Right kidney (tissue), 1 donor: ENCODE data around the gene GPATCH1.
"Not testable (repeated sequence)": the region's sequence is repeated elsewhere in the genome, so short reads cannot be mapped to it uniquely, and the experiment has no call there.

Experiments
- DNase-seq: peaks from one replicate; pipeline ENCODE4 v3.0.0-alpha.2; 2016

GPATCH1 gene

DNA sequence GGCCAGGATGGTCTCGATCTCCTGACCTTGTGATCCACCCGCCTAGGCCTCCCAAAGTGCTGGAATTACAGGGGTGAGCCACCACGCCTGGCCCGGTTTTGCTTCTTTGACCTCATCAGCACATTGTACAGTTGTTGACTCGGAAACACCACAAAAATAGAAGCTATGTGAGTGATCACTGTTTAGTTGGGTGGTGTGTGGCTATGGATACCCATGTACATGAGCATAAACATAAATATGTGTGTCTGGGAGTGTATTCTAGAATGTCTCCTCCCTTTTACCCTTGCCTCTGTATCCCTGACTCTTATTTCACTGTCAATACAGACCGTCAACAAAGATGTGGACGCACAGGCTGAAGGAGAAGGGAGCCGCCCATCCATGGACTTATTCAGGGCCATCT lies 36.5 kb downstream of the GPATCH1 start:
- no peak for DNase-seq

DNA sequence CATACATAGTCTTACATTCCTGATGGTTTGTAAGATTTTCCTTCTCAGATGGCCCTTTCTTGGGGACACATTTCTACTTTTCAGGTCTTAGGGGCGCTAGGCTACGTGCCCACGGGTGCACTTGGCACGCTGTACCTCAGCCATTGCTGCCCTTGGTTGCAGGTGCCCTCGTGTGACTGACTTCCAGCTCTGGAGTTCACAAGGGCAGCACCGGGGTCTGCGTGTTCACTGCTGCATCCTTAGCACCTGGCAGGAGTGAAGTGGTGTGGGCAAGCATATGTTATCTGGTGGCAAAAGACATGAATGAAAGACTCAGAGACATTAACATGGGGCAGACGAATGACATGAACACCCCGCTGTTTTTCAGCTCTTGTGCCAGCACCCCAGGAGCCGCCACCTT lies 37.7 kb downstream of the GPATCH1 start:
- no peak for DNase-seq

DNA sequence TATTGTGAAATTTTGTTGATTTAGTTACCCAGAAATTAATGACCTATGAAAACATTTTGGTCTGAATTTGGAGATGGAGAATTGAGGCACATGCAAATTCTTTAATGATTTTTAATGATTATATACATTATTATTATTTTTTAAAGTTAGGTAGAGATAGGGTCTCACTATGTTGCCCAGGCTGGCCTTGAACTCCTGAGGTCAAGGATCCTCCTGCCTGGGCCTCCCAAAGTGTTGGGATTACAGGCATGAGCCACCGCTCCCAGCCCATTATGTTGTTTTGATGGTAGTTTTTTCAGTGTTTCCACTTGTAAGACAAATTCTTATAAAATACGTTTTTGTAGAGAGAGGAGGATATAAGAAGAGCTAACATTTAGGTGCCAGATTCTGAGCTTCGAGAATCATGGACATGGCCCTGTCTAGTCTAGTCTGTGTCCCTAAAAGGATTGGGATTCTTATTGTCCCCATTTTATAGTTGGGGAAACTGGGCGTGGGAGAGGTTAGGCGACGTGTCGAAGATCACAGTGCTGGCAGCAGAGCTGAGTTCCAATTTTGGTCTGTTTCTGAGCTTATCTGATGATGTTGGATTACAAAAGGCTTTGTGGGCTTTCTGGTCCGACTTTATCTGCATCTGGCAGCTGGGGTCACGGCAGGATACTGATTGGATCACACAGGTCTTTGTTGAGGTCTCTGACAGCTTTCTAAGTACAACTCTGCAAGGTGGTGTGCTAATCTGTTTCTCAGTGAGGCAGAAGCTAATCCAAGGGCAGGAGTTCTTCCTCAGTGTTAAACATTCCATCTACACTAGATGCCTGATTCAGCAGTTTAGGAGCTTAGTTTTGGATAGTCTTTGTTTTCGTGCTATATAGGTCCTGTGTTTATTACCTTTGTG lies 43.5 kb downstream of the GPATCH1 start:
- DNase-seq = no peak

DNA sequence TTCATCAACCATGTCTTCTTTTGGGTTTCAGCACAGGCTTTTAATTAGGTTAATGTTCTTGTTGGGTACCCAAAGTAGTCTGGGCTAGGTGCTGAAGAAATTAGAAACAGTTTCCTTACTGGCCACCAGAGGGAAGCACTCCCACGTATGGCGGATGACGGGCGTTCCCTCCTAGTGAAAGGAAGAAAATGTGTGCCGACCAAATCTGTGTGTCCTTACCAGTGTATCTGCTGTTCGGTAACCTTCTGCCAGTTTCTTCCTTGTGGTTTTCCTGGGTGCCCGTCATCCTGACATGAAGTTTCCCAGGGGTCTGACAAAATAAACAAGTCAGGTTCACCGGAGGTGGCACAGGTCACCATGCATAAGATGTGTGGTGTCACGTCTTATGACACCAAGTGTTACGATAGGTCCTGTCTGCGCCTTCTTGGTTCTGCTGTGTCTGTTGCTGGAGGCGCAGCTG lies 45.0 kb downstream of the GPATCH1 start:
- peak; percentile 26 for DNase-seq

DNA sequence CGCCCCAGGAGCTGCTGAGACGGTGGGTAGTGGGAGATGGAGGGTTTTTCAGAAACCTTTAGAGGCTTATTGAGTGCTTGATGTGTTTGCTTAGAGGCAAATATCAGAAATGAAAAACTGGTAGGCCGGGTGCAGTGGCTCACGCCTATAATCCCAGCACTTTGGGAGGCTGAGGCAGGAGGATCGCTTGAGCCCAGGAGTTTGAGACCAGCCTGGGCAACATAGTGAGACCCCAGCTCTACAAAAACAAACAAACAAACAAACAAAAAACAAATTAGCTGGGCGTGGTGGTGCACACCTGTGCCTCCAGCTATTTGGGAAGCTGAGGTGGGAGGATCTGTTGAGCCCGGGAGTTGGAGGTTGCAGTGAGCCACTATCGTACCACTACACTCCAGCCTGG lies 45.7 kb downstream of the GPATCH1 start:
- not testable (repeated sequence) for DNase-seq

DNA sequence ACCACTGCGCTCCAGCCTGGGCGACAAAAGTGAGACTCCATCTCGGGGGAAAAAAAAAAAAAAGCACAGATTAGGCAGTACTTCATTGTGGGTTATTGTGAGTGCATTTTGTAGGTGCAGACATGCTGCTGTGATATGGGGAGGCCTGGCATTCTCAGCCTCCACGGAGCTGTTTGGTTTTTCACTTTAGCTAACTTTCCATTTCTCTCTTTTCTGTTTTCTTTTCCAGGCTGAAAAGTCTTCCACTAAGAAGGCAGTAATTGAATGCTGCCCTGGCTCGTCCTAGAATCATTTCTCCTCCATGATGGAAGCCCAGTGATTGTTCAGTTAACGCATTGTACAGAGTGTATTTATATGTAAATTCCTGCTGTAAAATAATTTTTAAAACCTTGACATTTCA lies 48.9 kb downstream of the GPATCH1 start:
- no peak for DNase-seq

DNA sequence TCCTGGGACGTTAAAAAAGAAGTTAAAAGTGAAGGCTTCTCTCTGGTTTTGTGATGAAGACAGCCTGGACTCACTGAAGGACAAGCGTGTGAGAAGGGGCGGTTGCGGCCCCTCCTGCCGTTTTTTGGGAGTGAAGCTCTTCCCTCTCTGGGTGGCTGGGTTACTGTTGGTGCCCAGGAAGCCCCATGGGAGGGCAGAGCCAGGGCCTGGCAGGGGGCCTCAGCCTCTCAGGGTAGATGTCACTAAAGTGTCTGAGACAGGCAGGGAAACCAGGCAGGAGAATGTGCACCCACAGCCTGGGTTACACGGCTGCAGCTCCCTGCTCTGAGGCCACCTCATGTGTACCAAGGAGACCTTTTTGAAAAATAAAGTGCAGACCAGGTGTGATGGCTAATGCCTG lies 49.5 kb downstream of the GPATCH1 start:
- DNase-seq = no peak

DNA sequence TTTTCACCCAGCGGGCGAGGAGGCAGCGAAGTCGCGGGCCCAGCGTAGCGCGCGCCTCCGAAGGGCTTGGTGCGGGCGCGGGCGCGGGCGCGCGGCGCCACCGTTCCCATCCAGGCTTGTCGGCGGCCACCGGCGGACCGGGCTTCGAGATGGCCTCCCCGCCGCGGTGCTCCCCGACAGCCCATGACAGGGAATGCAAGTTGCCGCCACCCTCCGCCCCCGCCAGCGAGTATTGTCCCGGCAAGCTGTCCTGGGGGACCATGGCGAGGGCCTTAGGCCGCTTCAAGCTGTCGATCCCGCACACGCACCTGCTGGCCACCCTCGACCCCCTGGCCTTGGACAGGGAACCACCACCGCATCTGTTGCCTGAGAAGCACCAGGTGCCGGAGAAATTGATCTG lies 51.0 kb downstream of the GPATCH1 start, which contains the start of gene WDR88:
WDR88 (plus strand) TSS at position 94 of the 400 bp plus-strand sequence; CDS start at position 150, 56 bp downstream.
- DNase-seq = no peak

DNA sequence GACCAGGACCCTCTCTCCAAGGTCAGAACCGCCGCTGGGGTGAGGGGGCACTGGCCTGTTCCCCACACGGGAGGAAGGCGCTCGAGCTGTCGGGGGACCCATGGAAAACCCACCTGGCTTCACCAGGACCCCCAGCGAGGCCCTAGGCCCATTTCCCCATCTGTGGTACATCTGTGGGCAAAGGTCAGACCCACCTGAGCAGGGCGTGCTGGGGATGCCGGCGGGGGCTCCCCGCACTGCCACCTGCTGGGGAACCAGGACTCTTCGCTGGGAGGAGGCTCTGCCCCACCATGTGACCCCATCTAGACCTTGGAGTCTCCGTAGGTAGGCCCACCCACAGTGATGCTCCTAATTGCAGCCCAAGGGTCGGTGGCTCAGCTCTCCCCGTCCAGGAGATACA lies 51.4 kb downstream of the GPATCH1 start:
- DNase-seq = no peak

DNA sequence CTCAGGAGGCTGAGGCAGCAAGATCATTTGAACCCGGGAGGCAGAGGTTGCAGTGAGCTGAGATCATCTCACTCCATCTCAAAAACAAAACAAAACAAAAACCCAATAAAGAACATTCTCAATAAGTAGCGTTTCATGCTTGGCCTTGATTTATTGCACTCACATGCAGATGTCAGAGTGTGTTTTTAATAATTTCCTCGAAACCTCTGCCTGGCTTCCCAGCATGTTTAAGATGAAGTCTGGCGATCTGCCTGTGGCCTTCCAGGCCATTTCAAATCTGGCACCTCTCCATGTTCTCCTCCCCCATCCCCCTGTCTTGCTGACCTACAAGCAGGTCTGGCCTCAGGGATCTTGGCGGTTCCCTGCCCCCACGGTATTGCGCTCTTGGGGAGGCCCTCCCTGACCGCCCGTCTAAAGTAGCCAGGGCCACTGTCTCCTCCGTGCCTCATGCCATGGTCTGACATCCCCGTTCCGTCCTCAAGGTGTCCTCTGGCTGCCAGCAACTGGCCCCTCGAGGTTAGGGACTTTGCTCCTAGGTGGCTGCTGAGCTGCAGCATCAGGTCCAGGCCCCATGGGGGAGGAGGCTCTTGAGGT lies 52.6 kb downstream of the GPATCH1 start:
- no peak for DNase-seq

DNA sequence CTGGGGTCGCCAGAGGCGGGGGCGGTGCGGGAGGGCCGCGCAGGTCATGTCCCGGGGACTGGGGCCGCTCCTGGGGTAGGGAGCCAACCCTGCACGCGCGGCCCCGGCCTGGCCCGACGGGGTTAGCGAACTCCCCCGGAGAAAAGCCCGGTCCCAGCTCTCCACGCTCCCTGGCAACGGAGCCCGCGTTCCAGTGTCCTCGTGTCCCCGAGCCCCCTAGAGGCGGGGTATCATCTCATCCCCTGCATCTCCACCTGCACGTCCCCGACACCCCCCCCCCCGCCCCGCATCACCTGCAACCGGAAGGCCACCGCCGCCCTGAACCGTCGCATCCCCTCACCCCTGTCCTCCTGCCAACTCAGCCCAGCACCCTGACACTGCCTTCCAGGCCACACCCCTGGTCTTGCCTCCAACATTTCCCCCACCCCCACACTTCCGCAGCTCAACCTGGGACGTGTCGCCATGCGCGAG lies 53.6 kb downstream of the GPATCH1 start:
- no peak for DNase-seq

DNA sequence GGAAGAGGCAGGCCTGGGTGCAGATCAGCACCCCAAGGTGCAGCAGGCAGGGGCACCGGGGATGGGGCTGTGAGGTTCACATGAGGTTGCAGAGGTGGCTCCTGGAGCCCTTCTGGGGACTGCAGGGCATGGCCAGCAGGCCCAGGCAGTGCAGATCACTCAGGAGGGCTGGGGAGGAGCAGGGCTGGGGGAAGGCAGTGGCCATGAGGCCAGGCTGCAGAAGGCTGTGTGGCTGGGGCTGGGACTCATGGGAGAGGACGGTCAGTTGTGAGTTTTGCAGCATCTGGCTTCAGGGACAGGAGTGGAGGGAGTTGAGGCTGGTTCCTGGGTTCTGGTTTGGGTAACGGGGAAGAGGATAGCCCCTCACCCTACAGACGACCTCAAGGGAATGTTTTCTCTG lies 58.2 kb downstream of the GPATCH1 start:
- DNase-seq = no peak

DNA sequence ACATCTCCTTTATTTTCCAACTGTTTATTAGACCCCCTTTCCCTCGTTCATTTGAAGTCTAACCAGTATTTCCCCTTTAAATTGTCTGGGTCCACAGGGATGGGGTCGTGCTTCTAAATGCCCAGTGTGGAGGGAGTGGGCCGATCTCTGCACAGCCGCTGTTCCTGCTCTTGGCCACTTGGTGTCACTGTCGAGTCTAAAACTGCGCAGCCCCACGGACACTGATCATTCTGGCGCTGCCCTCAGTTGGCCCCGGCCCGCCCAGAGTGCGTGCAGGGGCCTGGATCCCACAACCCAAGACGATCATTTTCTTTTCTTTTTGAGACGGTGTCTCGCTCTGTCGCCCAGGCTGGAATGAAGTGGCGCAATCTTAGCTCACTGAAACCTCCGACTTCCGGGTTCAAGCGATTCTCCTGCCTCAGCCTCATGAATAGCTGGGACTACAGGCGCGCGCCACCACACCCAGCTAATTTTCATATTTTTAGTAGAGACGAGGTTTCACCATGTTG lies 63.0 kb downstream of the GPATCH1 start:
- DNase-seq = peak; percentile 70

DNA sequence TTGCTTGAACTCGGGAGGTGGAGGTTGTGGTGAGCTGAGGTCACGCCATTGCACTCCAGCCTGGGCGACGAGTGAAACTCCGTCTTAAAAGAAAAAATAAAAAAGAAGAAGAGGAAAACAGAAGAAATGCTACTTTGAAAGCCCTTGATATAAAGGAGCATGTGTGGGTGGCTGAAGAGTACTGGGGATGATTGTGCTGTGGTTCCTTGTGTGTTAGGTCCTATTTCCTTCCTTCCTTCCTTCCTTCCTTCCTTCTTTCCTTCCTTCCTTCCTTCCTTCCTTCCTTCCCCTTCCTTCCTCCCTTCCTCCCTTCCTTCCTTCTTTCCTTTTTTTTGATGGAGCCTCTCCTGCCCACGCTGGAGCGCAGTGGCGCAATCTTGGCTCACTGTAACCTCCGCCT lies 65.2 kb downstream of the GPATCH1 start:
- no peak for DNase-seq

DNA sequence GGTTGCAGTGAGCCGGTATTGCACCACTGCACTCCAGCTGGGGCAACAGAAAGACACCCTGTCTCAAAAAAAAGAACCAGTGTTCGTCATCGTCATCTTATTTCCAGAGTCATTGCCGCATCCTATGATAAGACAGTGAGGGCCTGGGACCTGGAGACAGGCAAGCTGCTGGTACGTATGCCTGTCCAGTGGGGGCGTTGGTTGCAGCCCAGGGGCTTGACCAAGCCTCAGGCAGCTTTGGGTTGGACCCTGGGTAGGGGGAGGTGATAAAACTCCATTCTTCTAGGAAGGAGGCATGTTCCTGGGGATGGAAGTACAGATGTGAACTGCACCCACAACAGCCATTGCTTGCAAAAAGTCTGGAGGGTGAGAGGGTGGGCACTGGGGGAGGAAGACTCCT lies 66.6 kb downstream of the GPATCH1 start:
- no peak for DNase-seq

DNA sequence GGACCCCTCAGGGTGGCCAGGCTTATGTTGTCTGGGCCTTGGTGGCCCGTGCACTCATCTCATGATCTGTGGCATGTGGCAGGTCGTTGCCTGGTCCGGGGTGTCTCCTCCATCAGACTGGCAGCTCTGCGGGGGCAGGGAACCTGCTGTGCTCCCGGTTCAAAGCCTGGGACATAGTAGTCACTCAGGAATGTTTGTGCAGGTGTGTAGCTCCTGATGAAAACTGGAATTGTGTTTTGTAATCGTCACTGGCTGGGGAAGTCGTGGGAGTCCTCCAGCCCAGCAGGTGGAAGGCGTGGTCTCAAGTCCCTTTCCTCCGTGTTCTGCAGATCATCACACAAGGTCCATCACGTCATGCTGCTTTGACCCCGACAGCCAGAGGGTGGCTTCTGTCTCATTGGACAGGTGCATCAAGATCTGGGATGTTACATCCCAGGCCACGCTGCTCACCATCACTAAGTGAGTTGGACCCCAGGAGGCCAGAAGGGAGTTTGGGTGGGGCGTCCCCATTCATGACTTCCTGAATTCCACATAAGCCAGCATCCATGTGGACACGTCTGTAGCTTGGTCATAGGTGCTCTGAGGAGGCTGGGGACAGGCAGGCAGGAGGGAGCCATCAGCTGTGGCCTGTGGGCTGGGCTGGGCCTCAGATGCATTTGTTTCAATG lies 70.0 kb downstream of the GPATCH1 start:
- DNase-seq = no peak

DNA sequence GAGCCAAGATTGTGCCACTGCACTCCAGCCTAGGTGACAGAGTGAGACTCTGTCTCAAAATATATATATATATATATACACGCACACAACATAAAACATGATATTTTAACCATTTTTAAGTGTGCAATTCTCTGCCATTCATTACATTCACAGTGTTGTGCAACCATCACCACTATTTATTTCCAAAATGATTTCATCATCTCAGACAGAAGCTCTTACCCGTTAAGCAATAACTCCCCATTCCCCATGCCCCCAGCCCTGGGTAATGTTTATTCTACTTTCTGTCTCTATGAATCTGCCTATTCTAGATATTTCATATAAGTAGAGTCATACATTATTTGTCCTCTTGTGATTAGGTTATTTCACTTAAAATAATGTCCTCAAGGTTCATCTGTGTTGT lies 71.2 kb downstream of the GPATCH1 start:
- no peak for DNase-seq

DNA sequence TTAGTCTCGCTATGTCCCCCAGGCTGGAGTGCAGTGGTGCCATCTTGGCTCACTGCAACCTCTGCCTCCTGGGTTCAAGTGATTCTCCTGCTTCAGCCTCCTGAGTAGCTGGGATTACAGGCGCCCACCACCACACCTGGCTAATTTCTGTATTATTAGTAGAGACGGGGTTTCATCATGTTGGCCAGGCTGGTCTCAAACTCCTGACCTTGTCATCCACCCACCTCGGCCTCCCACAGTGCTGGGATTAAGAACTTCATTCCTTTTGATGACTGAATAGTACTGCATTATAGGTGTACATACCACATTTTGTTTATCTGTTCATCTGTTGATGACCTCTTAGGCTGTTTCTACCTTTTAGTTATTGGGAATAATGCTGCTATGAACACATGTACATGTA lies 71.6 kb downstream of the GPATCH1 start:
- not testable (repeated sequence) for DNase-seq

DNA sequence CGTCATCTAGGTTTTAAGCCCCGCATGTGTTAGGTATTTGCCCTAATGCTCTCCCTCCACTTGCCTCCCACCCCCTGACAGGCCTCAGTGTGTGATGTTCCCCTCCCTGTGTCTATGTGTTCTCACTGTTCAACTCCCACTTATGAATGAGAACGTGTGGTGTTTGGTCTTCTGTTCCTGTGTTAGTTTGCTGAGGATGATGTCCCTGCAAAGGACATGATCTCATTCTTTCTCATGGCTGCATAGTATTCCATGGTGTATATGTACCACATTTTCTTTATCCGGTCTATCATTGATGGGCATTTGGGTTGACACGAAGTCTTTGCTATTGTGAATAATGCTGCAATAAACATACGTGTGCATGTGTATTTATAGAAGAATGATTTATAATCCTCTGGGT lies 73.3 kb downstream of the GPATCH1 start:
- DNase-seq = not testable (repeated sequence)

DNA sequence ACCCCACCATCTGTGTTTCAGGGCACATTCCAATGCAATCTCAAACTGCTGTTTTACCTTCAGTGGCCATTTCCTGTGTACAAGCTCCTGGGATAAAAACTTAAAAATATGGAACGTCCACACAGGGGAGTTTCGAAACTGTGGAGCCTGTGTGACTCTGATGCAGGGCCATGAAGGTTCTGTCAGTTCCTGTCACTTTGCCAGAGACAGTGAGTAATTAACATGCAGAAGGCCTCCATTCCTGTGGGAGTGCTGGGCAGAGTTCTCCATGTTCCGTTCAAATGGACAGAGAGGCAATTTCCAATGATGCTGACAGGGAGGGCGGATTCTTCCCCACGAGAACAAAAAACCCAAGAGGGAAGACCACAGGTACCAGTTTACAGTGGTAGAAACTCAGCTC lies 75.4 kb downstream of the GPATCH1 start:
- no peak for DNase-seq

DNA sequence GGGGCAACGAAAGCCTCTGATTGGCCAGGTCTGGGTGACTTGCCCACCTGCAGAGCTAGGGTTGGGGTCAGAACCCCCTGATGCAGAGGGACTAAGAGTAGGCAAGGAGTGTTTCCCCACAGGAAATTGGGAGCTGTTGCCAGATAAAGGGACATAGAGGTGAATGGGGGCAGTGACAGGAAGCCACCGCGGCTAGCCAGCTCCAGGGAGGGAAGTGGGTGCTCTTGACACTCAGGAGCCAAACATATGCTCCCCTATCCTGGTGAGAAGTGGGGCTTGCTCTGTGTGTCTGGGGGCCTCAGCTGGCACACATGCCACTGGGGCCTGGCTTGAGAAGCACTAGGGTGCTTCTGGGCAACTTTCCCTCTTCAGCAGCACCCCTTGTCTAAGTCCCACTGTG lies 76.9 kb downstream of the GPATCH1 start:
- DNase-seq = no peak

DNA sequence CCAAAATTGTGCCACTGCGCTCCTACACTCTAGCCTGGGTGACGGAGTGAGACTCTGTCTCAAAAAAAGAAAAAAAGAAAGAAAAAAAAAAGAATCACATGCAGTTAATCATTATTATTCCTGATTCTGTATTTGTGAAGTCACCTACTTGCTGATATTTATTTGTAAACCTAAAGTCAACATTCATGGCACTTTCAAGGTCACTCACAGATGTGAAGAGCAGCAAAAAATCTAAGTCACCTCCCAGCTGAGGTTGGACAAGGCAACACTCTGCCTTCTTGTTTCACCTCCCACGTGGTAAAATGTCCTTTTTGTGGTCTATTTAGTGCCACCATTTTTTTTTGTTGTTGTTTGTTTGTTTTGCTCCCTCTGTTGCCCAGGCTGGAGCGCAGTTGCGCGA lies 77.4 kb downstream of the GPATCH1 start:
- DNase-seq = no peak

DNA sequence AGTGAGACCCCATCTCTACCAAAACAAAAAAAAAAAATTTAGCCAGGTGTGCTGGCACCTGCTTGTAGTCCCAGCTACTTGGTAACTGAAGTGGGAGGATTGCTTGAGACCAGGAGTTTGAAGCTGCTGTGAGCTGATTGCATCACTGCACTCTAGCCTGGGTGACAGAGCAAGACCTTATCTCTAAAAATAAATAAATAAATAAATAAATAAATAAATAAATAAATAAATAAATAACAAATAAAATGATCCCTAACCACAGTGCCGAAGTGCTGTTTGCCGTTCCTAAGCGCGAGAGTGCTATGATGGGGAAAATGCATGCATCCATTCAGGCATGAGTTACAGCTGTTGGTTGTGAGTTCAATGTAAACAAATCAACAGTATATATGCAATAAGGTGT lies 78.2 kb downstream of the GPATCH1 start:
- no peak for DNase-seq
